ENCODE measurements around the gene TMEM125. TPM values are rescaled to one million over a fixed set of nuclear protein-coding genes. Genes with fewer than 3 reads are reported as not detected.

TMEM125 gene
- polyA plus RNA-seq, 1 of the 3 experiments (the other 2 are of a cell fraction), result not detected

GRCh38 chr1:43306688-43307457, 37.1 kb downstream of the TMEM125 start:
- H3K9me2 ChIP-seq, result no peaks in the 10 kb centered on the region
- ChIA-PET POLR2A (no interaction called here), CTCF (interaction anchor here (0.9 kb wide), 1 partner anchor 10 kb away, joined by 3 read pairs; no protein-coding TSS in a partner anchor)
- H3K4me3 ChIP-seq (ENCODE audit: low read depth in 2 of 2, low read length in 1 of 2), result no peak overlapping the region
- 84% methylated on average over 10 of the region's 17 CpGs for WGBS (ENCODE audit: low lambda C conversion rate)
- H4K20me1 ChIP-seq (ENCODE audit: insufficient read depth), result no peaks in the 10 kb centered on the region
- no peaks in the 10 kb centered on the region for H3K27me3 ChIP-seq (ENCODE audit: insufficient read depth)
- H2AFZ ChIP-seq (ENCODE audit: low read depth), result no peak overlapping the region
- no peaks in the 10 kb centered on the region for H3F3A ChIP-seq (replicated peaks; ENCODE audit: insufficient read depth)
- H3K36me3 ChIP-seq (replicated peaks in 1 of 2; ENCODE audit: control insufficient read depth in 1 of 2, insufficient read depth in 2 of 2, low read length in 1 of 2), result no peaks in the 10 kb centered on the region
- no peak overlapping the region for H3K27ac ChIP-seq (ENCODE audit: low read depth in 2 of 2, low read length in 1 of 2)
- no peak for TF ChIP-seq JUND (IDR thresholded peaks at IDR 0.05)
- no peak for TF ChIP-seq NRF1 (IDR thresholded peaks at IDR 0.05; ENCODE audit: low read depth, low read length)
- no peak for TF ChIP-seq RAD21 (IDR thresholded peaks at IDR 0.05; ENCODE audit: low read length)
- no peak for TF ChIP-seq ZBTB33 (IDR thresholded peaks at IDR 0.05; ENCODE audit: borderline replicate concordance, low read depth)
- TF ChIP-seq TEAD4 (IDR thresholded peaks at IDR 0.05; ENCODE audit: borderline replicate concordance, insufficient read depth), result no peak
- no peak for TF ChIP-seq NFIC (IDR thresholded peaks at IDR 0.05; ENCODE audit: borderline replicate concordance)
- no peak for TF ChIP-seq RCOR1 (IDR thresholded peaks at IDR 0.05; ENCODE audit: low read length)
- TF ChIP-seq GABPA (IDR thresholded peaks at IDR 0.05; ENCODE audit: low read depth), result no peak
- no peak for TF ChIP-seq EP300 (IDR thresholded peaks at IDR 0.05; ENCODE audit: borderline replicate concordance in 1 of 2, low read depth in 1 of 2, low read length in 1 of 2)
- no peak for TF ChIP-seq POLR2AphosphoS5 (IDR thresholded peaks at IDR 0.05; ENCODE audit: low read depth, low read length)
- TF ChIP-seq SIN3A (IDR thresholded peaks at IDR 0.05; ENCODE audit: borderline replicate concordance, low read depth, low read length), result no peak
- no peak for TF ChIP-seq TAF1 (IDR thresholded peaks at IDR 0.05; ENCODE audit: borderline replicate concordance, low read depth, low read length)
- no peak for TF ChIP-seq USF1 (IDR thresholded peaks at IDR 0.05; ENCODE audit: borderline replicate concordance, low read depth)
- TF ChIP-seq ELF1 (IDR thresholded peaks at IDR 0.05), result no peak
- no peak for TF ChIP-seq PBX3 (IDR thresholded peaks at IDR 0.05)
- no peak for TF ChIP-seq MEF2A (IDR thresholded peaks at IDR 0.05; ENCODE audit: borderline replicate concordance, low read depth)
- H3K4me1 ChIP-seq (ENCODE audit: control insufficient read depth in 1 of 2, insufficient read depth in 2 of 2, low read depth in 1 of 2, low read length in 1 of 2), result no peaks in the 10 kb centered on the region
- no peak overlapping the region for H3K4me2 ChIP-seq
- H3K9me3 ChIP-seq, result no peaks in the 10 kb centered on the region
- no peaks in the 10 kb centered on the region for H3K79me2 ChIP-seq (ENCODE audit: insufficient read depth)
- no peak overlapping the region for H3K9ac ChIP-seq
- DNase-seq, result no peak

Measured in SK-N-SH (cell line).